Measurements from ENCODE around the gene MCRIP1. TPM values are rescaled to one million over a fixed set of nuclear protein-coding genes. Genes with fewer than 3 reads are reported as not detected.
A peak's percentile ranks its signal among the peaks of the same experiment; 100 is the strongest.

MCRIP1 gene
- total and polyA plus RNA-seq, 10 of the 15 experiments (the other 5 are each of a cell fraction or from before 2014, with no cell fraction given) = 0.31 to 54.4 (median 30.8) TPM

GRCh38 chr17:81807210-81807719, 25.8 kb downstream of the MCRIP1 start:
- BruUV-seq (replicated peaks) = no TSS peak
- in situ Hi-C loops (cut with MboI) (no loop called here), intact Hi-C loops (cut with micrococcal nuclease; ENCODE audit: unreplicated experiment) (no loop called here)
- Histone ChIP-seq H3K4me2 (ENCODE audit: control insufficient read depth, insufficient read depth) (no peak overlapping the region), H3K79me2 (ENCODE audit: control insufficient read depth, insufficient read depth, low read length) (no peaks in the 10 kb centered on the region), H3K9me3 (replicated peaks; ENCODE audit: control insufficient read depth, insufficient read depth, low read length) (no peaks in the 10 kb centered on the region), H4K20me1 (ENCODE audit: control insufficient read depth, insufficient read depth) (no peaks in the 10 kb centered on the region), H2AFZ (ENCODE audit: control insufficient read depth, low read depth, low read length) (no peak overlapping the region), H3K4me1 (ENCODE audit: control insufficient read depth, insufficient read depth, low read length) (no peaks in the 10 kb centered on the region), H3K9ac (ENCODE audit: control insufficient read depth, insufficient read depth, low read length) (no peak overlapping the region), H3K4me3 (no peak overlapping the region), H3K27ac (ENCODE audit: control insufficient read depth, insufficient read depth) (no peak overlapping the region), H3K27me3 (replicated peaks in 1 of 2; ENCODE audit: control insufficient read depth in 2 of 2, insufficient read depth in 2 of 2, low read length in 1 of 2) (peaks cover 1 to 2% of the 10 kb centered on the region in 2 experiments; a peak in 1 of 4 replicates), H3K36me3 (ENCODE audit: control insufficient read depth in 2 of 2, insufficient read depth in 2 of 2, low read length in 1 of 2) (no peaks in the 10 kb centered on the region)
- 32% methylated on average over 18 of the region's 18 CpGs for WGBS (ENCODE audit: insufficient coverage, insufficient replicate concordance, low lambda C conversion rate, missing lambda C conversion rate)
- ATAC-seq = peak; percentile 9; the same call in 2 of the 3 replicates
- RAD21 ChIA-PET (ENCODE audit: unreplicated experiment) = no interaction called here
- POLR2A ChIA-PET = no interaction called here
- FAIRE-seq = no peak
- SMC1A ChIA-PET (ENCODE audit: uncharacterized antibody, unreplicated experiment) = no interaction called here
- CTCF ChIA-PET = no interaction called here
- DNase-seq (ENCODE audit: low read depth, low spot score) = no peak
- TF ChIP-seq HDGF (IDR thresholded peaks at IDR 0.05) = no peak
- no peak for TF ChIP-seq MYC (IDR thresholded peaks at IDR 0.05; ENCODE audit: insufficient read depth, insufficient read length, insufficient replicate concordance, low read length, severe bottlenecking)
- no peak for TF ChIP-seq ZBTB11 (CRISPR knock-in tag; IDR thresholded peaks at IDR 0.05)
- no peak for TF ChIP-seq ZNF687 (IDR thresholded peaks at IDR 0.05)
- TF ChIP-seq SIN3A (IDR thresholded peaks at IDR 0.05; ENCODE audit: low read depth, low read length) = no peak
- TF ChIP-seq NFYA (IDR thresholded peaks at IDR 0.05; ENCODE audit: borderline replicate concordance, low read depth, low read length) = no peak
- TF ChIP-seq EED (IDR thresholded peaks at IDR 0.05; ENCODE audit: low read depth) = no peak
- TF ChIP-seq EGR1 (IDR thresholded peaks at IDR 0.05; ENCODE audit: borderline replicate concordance in 1 of 2, low read depth in 2 of 2, low read length in 2 of 2) = no peak
- no peak for TF ChIP-seq BCLAF1 (IDR thresholded peaks at IDR 0.05)
- no peak for TF ChIP-seq CHD2 (IDR thresholded peaks at IDR 0.05; ENCODE audit: borderline replicate concordance, low read depth, low read length)
- no peak for TF ChIP-seq TBL1XR1 (IDR thresholded peaks at IDR 0.05; ENCODE audit: low read depth, low read length)
- TF ChIP-seq ZZZ3 (IDR thresholded peaks at IDR 0.05; ENCODE audit: control insufficient read depth, insufficient read length, low read depth) = no peak
- TF ChIP-seq CREB1 (IDR thresholded peaks at IDR 0.05; ENCODE audit: low read depth) = no peak
- TF ChIP-seq EZH2 (IDR thresholded peaks at IDR 0.05; ENCODE audit: borderline replicate concordance, control insufficient read depth, low read depth, low read length) = no peak
